GM03348 (cell line): ENCODE data around the gene ACVR1C.

Source experiments
- DNase-seq: peaks from one replicate; pipeline ENCODE4 v3.0.0; 2012; ENCODE audit warnings: low spot score

Gene ACVR1C

DNA sequence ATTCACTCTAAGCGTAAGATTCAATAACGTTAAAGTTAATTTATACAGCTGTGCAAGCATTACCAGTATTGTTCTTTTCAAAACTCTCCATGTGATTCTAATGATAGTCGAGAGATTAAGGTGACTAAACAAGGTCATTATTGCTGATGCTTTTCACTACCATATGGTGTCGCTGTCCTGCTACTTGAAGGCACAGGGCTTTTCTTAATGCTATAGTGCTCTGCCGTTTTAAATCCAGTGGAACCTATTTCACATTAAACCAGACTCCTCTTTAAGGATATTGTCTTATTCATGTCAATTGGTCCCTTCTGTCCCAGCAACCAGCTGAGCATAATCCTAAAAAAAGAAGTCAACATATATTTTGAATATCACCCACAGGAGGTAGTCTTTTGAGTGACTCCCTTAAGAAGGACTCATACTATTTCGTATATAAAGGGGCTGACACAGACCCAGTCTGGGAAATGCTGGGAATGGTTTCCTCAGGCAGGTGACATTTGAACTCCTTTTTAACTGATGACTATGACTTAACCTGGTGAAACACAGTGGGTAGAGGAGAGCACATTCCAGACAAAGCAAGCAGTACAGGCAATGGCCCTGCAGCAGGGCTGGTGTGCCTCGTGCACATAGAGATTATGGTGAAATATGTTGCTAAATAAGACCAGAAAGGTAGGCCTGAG is 130.9 kb downstream of the ACVR1C start:
- DNase-seq = peak; percentile 52

DNA sequence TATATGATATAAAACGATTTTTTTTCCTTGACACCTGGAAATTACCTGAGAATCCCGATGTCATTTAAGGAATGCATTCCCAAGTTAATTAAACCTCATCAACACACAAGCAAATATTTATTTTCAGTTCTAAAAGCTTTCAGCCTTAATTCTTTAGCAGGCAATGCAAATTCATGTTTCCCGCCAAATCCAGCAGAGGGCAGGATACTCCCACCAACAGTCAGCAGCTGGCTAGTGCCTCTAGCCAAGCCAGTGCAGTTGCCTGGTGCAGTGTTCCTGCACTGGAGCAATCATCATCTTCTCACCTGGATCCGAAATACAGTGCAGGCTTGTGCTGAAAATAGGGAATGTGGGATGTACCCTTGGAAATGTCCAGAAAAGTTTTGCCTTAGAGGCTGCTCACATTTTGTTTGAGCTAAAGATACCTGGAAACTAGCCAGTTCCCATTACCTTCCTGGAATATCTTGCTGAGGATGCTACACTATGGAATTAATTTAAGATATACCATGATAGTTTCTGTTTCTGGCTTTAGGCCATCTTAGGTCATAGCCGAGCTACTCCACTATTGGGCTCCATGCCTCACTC is 136.4 kb downstream of the ACVR1C start:
- DNase-seq = peak; percentile 78

DNA sequence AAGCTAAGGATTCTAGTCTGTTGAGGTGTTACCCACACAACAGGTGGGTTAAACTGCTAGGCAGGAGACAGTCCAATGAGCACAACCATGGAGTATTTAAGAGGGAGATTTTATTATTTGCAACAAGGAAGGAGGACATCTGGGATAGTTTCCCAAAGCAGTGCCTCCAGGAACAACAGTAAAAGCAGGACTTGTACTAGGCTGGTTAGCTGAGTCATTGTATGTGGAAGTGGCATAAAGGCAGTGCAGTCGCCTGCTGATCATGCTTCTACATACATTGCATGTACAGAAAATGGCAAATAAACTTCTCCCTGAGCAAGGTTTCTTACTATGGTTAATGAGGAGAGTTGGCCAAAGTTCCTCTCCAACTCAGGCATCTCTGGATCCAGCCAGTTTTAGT is 138.7 kb downstream of the ACVR1C start:
- no peak for DNase-seq

DNA sequence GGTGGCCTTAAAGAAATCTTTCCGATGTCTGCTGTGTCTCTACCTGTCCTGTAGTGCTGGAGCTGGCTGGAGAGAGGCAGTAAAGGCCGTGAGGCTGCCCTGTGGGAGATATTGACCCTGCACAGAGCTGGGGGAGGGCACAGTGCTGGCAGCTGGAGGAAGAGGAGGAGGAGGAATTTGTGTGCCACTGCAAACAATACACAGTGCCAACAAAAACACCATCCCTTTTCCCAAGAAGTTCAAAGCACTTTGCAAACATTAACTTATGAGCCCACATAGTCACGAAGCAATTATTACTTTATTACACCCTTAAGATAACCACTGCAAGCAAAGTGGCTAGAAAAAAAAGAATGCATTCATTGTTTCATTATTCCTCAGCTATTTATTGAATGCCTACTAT is 139.8 kb downstream of the ACVR1C start:
- DNase-seq = no peak

DNA sequence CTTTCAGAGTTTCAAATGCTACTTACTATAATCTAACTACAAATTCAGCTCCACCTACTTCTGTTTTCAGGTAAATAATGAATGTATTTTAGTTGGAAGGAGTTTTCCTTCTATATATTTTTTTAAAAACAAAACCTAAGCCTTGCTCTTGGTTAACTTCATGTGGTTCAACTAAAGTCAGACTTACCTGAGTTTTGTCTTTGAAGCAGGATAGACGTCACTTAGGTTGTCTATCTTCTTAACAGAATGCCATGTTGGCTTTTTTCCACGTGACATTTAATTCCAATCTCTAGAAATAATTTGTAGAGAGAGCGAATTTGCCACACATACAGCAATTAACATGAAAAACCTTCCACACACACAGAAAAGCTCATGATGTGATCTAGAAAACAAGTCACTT is 140.9 kb downstream of the ACVR1C start:
- DNase-seq = no peak

DNA sequence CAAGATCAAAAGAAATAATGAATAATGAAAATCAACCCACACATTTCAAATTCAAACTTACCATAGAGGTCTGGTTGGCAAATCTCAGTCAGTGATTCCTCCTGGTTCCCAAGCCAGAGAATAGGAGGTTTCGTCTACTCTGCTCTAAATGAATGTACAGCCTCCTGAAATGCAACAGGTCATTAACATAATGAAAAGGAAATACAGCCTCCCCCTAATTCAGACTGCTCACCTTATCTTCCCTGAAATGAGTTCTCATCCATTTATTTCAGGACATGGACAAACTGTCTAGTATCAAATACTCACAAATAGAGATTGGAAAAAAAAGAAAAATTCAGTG is 141.4 kb downstream of the ACVR1C start:
- DNase-seq = no peak

DNA sequence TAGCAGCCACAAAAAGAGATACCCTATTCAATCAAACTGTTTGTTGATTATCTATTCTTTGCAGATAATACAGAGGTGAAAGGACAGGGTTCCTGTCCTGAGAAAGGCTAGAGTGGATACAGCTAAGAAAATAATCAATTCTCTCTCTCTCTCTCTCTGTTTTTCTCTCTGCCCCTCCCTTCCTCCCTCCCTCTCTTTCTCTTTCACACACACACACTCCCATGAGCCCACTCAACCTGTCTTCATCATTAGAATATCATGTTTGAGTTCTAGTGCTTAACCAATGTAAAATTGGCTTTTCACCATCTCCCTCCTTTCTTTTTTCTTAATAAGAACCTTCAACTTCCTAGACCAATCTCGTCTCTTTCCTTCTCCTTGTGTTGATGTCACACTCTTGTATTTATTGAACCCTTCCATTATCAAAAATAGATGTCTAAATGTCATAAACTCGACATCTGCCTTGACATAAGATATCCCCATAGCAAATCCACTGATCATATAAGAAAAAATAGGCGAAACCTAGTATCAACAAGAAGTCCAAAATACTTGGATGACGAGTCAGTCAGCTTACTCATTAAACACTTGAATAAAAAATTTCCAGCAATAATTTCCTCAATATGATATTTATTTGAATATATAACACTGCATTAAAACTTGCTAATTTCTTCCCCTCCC is 141.9 kb downstream of the ACVR1C start:
- DNase-seq = no peak

DNA sequence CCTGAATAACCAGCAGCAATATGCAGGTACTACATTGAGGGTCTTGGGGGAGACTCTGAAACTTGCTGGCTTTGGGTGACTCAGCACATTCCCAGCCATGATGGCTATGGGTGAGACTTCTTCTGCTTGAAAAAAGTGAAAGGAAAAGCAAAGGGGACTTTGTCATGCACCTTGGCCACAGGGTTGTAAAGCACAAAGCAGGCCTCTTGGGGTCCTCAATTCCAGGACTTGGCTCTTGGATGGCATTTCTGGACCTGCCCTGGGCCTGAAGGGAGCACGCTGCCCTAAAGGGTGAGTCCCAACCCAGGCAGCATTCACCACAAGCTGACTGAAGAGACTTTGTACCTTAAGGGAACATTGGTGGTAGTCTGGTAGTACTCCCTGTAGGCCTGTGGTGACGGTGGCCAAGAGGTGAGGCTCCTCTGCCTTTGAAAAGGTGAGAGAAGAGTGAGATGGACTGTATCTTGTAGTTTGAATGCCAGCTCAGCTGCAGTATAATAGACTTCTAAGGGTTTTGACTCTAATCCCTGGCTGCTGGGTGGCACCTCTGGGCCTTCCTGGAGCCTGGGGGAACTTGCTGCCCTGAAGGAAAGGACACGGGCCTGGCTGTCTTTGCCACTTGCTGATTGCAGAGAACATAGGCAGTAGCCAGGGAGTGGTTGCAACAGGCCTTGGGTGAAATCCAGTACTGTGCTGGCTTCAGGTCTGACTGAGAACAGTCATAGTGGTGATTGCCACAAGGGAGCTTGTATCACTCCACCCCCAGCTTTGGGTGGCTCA is 148.3 kb downstream of the ACVR1C start:
- DNase-seq = peak; percentile 73

DNA sequence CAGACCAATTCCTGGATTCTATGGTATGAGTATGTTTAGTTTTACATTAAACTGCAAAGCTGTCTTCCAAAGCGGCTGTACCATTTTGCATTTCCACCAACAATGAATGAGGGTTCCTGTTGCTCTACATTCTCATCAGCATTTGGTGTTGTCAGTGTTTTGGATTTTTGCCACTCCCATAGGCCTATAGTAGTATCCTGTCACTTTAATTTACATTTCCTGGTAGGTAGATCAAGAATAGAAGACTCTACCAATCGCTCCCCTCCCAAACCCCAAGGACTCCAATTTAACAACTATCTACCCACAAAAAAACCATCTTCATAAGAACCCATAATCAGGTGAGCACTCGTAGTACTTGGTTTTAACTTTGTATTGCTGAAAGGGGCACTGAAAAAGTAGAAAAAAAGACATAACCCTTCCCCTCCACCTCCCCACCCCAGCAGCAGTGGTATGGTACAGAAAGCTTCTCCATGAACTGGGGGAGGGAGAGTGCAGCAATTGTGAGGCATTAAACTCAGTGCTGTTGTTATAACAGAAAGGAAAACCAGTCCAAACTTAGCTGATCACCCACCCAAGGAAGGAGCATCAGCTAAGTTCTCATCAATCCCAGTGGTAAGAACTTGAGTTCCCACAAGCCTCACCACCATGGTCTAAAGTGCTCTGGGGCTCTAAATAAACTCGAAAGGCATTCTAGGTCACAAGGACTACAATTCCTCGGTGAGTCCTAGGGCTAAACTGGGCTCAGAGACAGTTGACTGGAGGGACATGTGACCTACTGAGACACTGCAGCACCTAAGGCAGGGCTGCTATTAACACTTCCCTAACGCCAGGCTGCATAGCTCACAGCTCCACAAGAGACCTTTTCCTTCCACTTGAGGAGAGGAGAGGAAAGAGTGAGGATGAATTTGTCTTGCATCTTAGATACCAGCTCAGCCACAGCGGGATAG is 149.3 kb downstream of the ACVR1C start:
- DNase-seq = no peak

DNA sequence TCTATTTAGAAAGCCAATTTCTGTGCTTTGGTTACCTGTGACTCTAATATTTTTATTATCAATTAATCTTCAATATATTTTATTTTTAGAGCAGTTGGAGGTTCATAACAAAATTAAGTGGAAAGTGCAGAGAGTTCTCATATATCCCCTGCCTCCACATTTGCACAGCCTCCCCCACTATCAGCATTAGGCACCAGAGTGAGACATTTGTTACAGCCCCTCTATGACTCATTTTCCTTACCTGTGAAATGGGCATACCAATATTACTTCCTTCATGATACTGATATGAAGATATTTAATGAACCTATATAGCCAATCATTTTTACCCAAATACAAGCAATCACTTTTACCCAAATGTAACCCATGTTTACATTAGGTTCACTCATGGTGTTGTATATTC is 150.7 kb downstream of the ACVR1C start:
- DNase-seq = no peak

DNA sequence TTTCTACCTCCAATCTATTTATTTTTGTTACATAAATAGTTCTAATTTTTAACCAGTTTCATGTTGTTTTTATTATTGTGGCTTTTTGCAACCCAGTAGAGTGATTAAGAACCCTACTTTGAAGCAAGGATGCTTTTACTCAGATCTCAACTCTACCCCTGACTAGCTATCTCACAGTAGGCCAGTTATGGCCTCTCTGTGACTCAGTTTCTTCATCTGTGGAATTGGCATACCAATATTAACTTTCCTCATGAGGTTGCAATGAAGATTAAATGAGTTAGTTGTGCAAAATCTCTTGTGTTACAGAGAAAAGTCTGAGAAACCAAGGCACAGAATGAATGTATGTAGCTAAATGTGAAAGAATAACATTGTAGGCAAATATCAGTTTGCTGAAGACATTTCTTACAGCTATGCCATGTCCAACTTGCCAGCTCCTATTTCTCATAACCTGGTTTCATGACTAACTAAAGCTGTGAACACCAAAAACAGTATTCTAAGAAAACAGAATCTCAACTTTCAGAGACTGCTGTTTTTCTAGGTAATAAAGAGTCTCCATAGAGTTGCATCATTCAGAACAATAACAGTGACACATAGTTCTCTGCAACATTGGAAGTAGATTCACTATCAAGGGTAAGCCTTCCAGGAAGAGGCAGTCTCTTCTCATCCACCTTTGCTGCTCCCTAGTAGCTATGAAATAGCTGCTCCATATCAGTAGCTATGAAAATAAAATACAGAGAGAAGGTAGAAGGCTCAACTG is 151.5 kb downstream of the ACVR1C start:
- peak; percentile 36 for DNase-seq
